ENCODE data around the gene ATP2A1.

ATP2A1 gene

DNA sequence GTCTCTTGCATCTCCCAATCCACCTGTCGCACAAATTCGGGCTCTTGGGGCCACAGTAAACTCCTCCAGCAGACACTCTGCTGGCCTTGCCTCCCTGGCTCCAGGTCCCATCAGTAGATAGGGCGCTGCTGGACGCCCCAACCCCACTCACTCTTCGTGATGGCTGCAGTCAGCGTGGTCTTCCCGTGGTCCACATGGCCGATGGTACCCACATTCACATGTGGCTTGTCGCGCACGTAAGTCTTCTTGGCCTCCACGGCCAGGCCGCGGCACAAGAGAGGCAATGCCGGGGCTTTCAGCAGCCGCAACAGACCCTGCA lies 32.6 kb upstream of the ATP2A1 start:
- Histone ChIP-seq H3K4me1 (peaks cover 28 to 43% (median 31%) of the 10 kb centered on the region in 10 experiments), H3K36me3 (peaks cover 37 to 52% (median 45%) of the 10 kb centered on the region in 11 experiments), H3K27me3 (no peaks in the 10 kb centered on the region), H3K9ac (peak overlapping the region; percentile 88 to 97 (median 93)), H3K4me2 (peak overlapping the region; percentile 83 to 98 (median 92)), H3K27ac (peak overlapping the region; percentile 75 to 95 (median 88)), H4K20me1 (peaks cover 0 to 52% (median 38%) of the 10 kb centered on the region in 11 experiments; a peak in 18 of 22 replicates), H3K9me3 (replicated peaks in 1 of 11) (no peaks in the 10 kb centered on the region), H3K4me3 (peak overlapping the region; percentile 86 to 99 (median 91))
- no peak for TF ChIP-seq Cebpa-rat (IDR thresholded peaks at IDR 0.05)

- Histone ChIP-seq H3K9ac (peak within 1 kb of the TSS; percentile 88 to 97 (median 93)), H3K4me3 (peak within 1 kb of the TSS; percentile 86 to 99 (median 91)), H3K27me3 (no peaks in the 10 kb centered on the region), H3K27ac (peak within 1 kb of the TSS; percentile 75 to 95 (median 88)), H3K4me2 (peak within 1 kb of the TSS; percentile 84 to 98 (median 93)), H4K20me1 (peaks cover 0 to 46% (median 38%) of the 10 kb centered on the region in 11 experiments; a peak in 18 of 22 replicates), H3K36me3 (peaks cover 36 to 46% (median 39%) of the 10 kb centered on the region in 11 experiments), H3K4me1 (peaks cover 28 to 49% (median 32%) of the 10 kb centered on the region in 10 experiments), H3K9me3 (replicated peaks in 1 of 11) (no peaks in the 10 kb centered on the region)
- no peak for TF ChIP-seq Cebpa-rat (IDR thresholded peaks at IDR 0.05)
These were observed 32.0 kb upstream of the ATP2A1 start, which contains the start of gene TUFM for GRCh38 chr16:28846080-28846932. TSS of gene TUFM (minus strand) at chr16:28846348. CDS start at chr16:28846269, 79 bp downstream.

DNA sequence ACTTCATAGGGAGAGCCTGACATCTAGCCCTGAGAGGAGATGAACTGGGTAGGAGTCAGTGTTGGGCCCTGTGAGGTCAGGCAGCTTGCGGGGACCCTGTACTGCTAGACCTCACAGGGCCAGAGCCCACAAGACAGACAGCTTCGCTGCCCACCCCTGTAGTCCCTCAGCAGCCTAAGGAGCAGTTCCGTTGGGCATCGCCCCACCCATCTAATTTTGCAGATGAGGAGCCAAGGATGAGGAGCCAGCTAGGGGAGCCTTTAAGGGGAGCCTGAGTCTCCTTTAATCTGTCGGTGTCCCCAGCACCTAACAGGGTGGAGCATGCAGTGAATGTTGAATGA lies 31.4 kb upstream of the ATP2A1 start:
- H3K4me2 ChIP-seq, result peak overlapping the region; percentile 81 to 97 (median 90)
- H3K9ac ChIP-seq, result peak overlapping the region; percentile 88 to 97 (median 93)
- H3K36me3 ChIP-seq, result peaks cover 30 to 40% (median 33%) of the 10 kb centered on the region in 11 experiments
- H4K20me1 ChIP-seq, result peaks cover 0 to 41% (median 36%) of the 10 kb centered on the region in 11 experiments; a peak in 18 of 22 replicates
- no peak for TF ChIP-seq Cebpa-rat (IDR thresholded peaks at IDR 0.05)
- peak overlapping the region; percentile 72 to 95 (median 83) for H3K27ac ChIP-seq
- peak overlapping the region; percentile 86 to 99 (median 91) for H3K4me3 ChIP-seq
- no peaks in the 10 kb centered on the region for H3K27me3 ChIP-seq
- H3K9me3 ChIP-seq (replicated peaks in 1 of 11), result no peaks in the 10 kb centered on the region
- peaks cover 28 to 49% (median 32%) of the 10 kb centered on the region in 10 experiments for H3K4me1 ChIP-seq

DNA sequence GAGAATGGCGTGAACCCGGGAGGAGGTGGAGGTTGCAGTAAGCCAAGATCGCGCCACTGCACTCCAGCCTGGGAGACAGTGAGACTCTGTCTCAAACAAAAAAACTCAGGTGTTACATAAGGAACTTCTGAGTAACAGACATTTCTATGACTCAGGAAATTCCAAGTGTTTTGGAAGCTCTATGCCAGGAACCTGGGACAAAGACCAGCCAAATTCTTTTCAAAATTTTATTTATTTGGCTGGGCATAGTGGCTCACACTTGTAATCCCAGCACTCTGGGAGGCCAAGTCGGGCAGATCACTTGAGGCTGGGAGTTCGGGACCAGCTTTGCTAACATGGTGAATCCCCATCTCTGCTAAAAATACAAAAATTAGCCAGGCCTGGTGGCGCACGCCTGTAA lies 19.9 kb upstream of the ATP2A1 start:
- no peak overlapping the region for H3K4me3 ChIP-seq
- 0 out of 22 replicates have a peak overlapping the region, but pooled peaks of 1 of the 11 experiments have one; percentile 5 for H3K4me2 ChIP-seq
- peaks cover 0 to 8% (median 0%) of the 10 kb centered on the region in 11 experiments; a peak in 3 of 22 replicates for H3K36me3 ChIP-seq
- no peaks in the 10 kb centered on the region; a peak in 1 of 22 replicates for H4K20me1 ChIP-seq
- TF ChIP-seq Cebpa-rat (IDR thresholded peaks at IDR 0.05), result no peak
- H3K27ac ChIP-seq, result peak overlapping the region in 2 of 11 experiments; percentile 3 to 16; a peak in 1 of 22 replicates
- no peaks in the 10 kb centered on the region for H3K27me3 ChIP-seq
- H3K9ac ChIP-seq, result no peak overlapping the region
- peaks cover 9 to 52% (median 12%) of the 10 kb centered on the region in 10 experiments for H3K4me1 ChIP-seq
- no peaks in the 10 kb centered on the region for H3K9me3 ChIP-seq (replicated peaks in 1 of 11)

DNA sequence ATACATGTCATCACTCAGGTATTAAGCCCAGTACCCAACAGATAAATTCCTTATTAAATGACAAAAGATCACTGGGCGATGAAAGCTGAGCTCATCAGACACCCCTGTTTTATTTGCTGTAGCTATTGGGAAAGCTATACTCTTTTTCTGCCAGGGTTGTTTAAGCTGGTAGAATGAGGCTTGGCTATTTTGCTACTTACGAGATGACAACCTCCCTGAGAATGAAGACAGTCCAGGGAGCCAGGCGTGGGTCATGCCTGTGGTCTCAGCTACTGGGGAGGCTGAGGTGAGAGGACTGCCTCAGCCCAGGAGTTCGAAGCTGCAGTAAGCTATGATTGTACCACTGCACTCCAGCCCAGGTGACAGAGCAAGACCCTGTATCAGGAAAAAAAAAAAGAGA lies 19.0 kb upstream of the ATP2A1 start:
- peak overlapping the region in 4 of 11 experiments; percentile 9 to 32 (median 22); a peak in 2 of 22 replicates for H3K9ac ChIP-seq
- H3K27me3 ChIP-seq, result no peaks in the 10 kb centered on the region

DNA sequence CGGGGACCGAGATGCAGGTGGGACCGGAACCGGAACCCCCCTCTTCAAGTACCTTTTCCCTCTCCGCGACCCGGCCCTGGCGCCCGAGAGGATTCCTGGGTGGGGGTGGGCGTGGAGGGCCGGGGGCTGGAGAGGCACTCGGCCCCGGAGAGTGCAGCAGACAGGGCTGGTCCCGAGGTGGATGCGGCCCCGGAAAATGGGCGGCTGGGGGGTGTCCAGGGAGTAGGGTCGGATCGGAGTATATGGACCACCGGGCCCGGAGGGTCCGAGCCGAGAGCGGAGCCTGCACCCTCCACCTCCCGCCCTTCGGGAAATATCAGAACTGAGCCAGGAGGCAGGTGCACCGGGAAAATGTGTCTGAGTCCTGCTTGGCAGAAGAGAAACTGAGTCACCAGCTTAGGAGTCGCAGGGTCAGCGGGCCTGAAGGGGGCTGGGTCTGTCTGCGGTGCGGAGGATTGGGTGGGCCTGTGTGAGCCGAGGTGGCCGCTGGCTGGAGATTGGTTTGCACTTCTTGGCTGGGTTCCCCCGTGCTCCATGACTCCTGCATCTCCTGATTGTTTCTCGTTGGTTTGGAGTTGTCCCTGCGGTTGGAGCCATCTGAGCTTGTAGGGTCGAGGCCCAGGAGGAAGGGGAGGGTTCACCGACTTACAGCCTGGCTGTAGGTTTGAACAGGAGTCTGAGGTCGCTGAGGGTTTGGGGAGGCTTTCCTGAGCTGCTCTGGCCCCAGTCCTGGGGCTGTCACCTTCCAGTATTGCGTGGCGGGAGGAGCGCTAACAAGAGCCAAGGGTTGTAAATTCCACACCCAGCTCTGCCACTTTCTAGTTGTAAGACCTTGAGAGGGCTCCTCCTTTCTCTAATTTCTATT lies 14.1 kb upstream of the ATP2A1 start:
- Histone ChIP-seq H3K9me3 (replicated peaks in 1 of 11) (no peaks in the 10 kb centered on the region), H3K36me3 (peaks cover 26 to 39% (median 31%) of the 10 kb centered on the region in 11 experiments)
- no peak for TF ChIP-seq Cebpa-rat (IDR thresholded peaks at IDR 0.05)

More for the DNA sequence above, 19.0 kb upstream of the ATP2A1 start:
- H3K4me3 ChIP-seq, result no peak overlapping the region
- peak overlapping the region in 2 of 11 experiments; percentile 7 to 21; a peak in 2 of 22 replicates for H3K4me2 ChIP-seq
- H4K20me1 ChIP-seq, result peaks cover 0 to 4% (median 3%) of the 10 kb centered on the region in 11 experiments; a peak in 12 of 22 replicates
- peaks cover 0 to 8% (median 0%) of the 10 kb centered on the region in 11 experiments; a peak in 3 of 22 replicates for H3K36me3 ChIP-seq
- peak overlapping the region in 5 of 11 experiments; percentile 2 to 56 (median 31); a peak in 6 of 22 replicates for H3K27ac ChIP-seq
- H3K9me3 ChIP-seq (replicated peaks in 1 of 11), result no peaks in the 10 kb centered on the region
- no peak for TF ChIP-seq Cebpa-rat (IDR thresholded peaks at IDR 0.05)
- peaks cover 11 to 53% (median 14%) of the 10 kb centered on the region in 10 experiments for H3K4me1 ChIP-seq

GRCh38 chr16:28865001-28865688 lies 13.1 kb upstream of the ATP2A1 start:
- Histone ChIP-seq H3K27me3 (no peaks in the 10 kb centered on the region), H4K20me1 (peaks cover 10 to 57% (median 46%) of the 10 kb centered on the region in 11 experiments; a peak in 21 of 22 replicates), H3K4me1 (peaks cover 26 to 46% (median 35%) of the 10 kb centered on the region in 10 experiments), H3K9ac (peak overlapping the region; percentile 88 to 100 (median 97)), H3K4me2 (peak overlapping the region; percentile 87 to 97 (median 96)), H3K27ac (peak overlapping the region in 9 of 11 experiments; percentile 7 to 100 (median 98); a peak in 13 of 22 replicates), H3K36me3 (peaks cover 36 to 49% (median 41%) of the 10 kb centered on the region in 11 experiments), H3K9me3 (replicated peaks in 1 of 11) (no peaks in the 10 kb centered on the region), H3K4me3 (peak overlapping the region; percentile 71 to 95 (median 88))
- no peak for TF ChIP-seq Cebpa-rat (IDR thresholded peaks at IDR 0.05)

More for the DNA sequence above, 14.1 kb upstream of the ATP2A1 start:
- Histone ChIP-seq H3K4me2 (peak overlapping the region; percentile 87 to 97 (median 96)), H3K27me3 (no peaks in the 10 kb centered on the region), H3K4me3 (peak overlapping the region; percentile 71 to 95 (median 88)), H3K9ac (peak overlapping the region; percentile 88 to 100 (median 97)), H3K27ac (peak overlapping the region; percentile 83 to 100 (median 98)), H3K4me1 (peaks cover 26 to 55% (median 36%) of the 10 kb centered on the region in 10 experiments), H4K20me1 (peaks cover 10 to 48% (median 36%) of the 10 kb centered on the region in 11 experiments; a peak in 21 of 22 replicates)

All from BLaER1 treated with 17β-estradiol and CSF1 and Interleukin-3, amounts not matched to agents 10 nM and 100 nM (cell line).